Esophagus mucosa (tissue), 1 donor: ENCODE data around the gene NASP. TPM values are rescaled to one million over a fixed set of nuclear protein-coding genes. Genes with fewer than 3 reads are reported as not detected.
A peak's percentile ranks its signal among the peaks of the same experiment; 100 is the strongest.

Experiments used
- ATAC-seq: fragments of 200-7000 bp; cut with Tn5 transposase; one replicate; pipeline ENCODE4 v1.9.1; 2020
- total RNA-seq: library from RNA; stranded (reverse); gene quantifications from one replicate; pipeline ENCODE4 v1.2.4, GENCODE V29; 2023
- donor health status: DM: yes; HTN: yes; CAD: no.

The NASP gene
- total RNA-seq, 1 donor from 2014 or later: 49.9 TPM

GRCh38 chr1:45620588-45621500 lies 37.0 kb downstream of the NASP start:
- peak; percentile 3 for ATAC-seq

GRCh38 chr1:45621501-45621836 lies 37.6 kb downstream of the NASP start:
- peak; percentile 14 for ATAC-seq

- peak; percentile 5 for ATAC-seq
Measured at GRCh38 chr1:45621895-45622523, 38.2 kb downstream of the NASP start.

GRCh38 chr1:45622524-45623394 lies 38.9 kb downstream of the NASP start:
- ATAC-seq: peak; percentile 22

GRCh38 chr1:45623972-45624371 lies 40.1 kb downstream of the NASP start, which contains the start of gene CCDC17:
TSS of gene CCDC17 (minus strand) at chr1:45624054. CDS start at chr1:45623909, 145 bp downstream.
- peak; percentile 5 for ATAC-seq

GRCh38 chr1:45629035-45629434 lies 45.2 kb downstream of the NASP start:
- ATAC-seq: no peak

GRCh38 chr1:45630429-45630828 lies 46.6 kb downstream of the NASP start:
- ATAC-seq: no peak

- ATAC-seq: no peak
Measured at GRCh38 chr1:45635211-45635610, 51.4 kb downstream of the NASP start.

- ATAC-seq: peak; percentile 74
Measured at GRCh38 chr1:45640293-45640692, 56.5 kb downstream of the NASP start.

GRCh38 chr1:45643321-45643720 lies 59.5 kb downstream of the NASP start:
- no peak for ATAC-seq

- ATAC-seq: peak; percentile 65
Measured at GRCh38 chr1:45643978-45644377, 60.1 kb downstream of the NASP start.

GRCh38 chr1:45644661-45645060 lies 60.8 kb downstream of the NASP start:
- ATAC-seq: no peak

GRCh38 chr1:45647248-45648021 lies 63.6 kb downstream of the NASP start:
- peak; percentile 81 for ATAC-seq

GRCh38 chr1:45654540-45655280 lies 70.9 kb downstream of the NASP start:
- ATAC-seq: peak; percentile 52

- no peak for ATAC-seq
Measured at GRCh38 chr1:45656573-45657226, 72.9 kb downstream of the NASP start.

GRCh38 chr1:45658171-45658570 lies 74.3 kb downstream of the NASP start:
- no peak for ATAC-seq

- no peak for ATAC-seq
Measured at GRCh38 chr1:45659222-45659621, 75.4 kb downstream of the NASP start.

GRCh38 chr1:45660336-45660735 lies 76.5 kb downstream of the NASP start:
- ATAC-seq: no peak

- ATAC-seq: no peak
Measured at GRCh38 chr1:45666836-45667235, 83.0 kb downstream of the NASP start.

GRCh38 chr1:45667321-45668111 lies 83.7 kb downstream of the NASP start:
- no peak for ATAC-seq
